HG02623 (cell line): Measurements from ENCODE around the gene NUB1.
"Not testable (repeated sequence)": the region's sequence is repeated elsewhere in the genome, so short reads cannot be mapped to it uniquely, and the experiment has no call there.

Experiments used
- ATAC-seq: cut with Tn5 transposase; IDR thresholded peaks from one replicate; pipeline ENCODE4 v1.9.1; 2021; ENCODE audit warnings: moderate library complexity; ENCODE audit not compliant: unreplicated experiment

The NUB1 gene, protein sequence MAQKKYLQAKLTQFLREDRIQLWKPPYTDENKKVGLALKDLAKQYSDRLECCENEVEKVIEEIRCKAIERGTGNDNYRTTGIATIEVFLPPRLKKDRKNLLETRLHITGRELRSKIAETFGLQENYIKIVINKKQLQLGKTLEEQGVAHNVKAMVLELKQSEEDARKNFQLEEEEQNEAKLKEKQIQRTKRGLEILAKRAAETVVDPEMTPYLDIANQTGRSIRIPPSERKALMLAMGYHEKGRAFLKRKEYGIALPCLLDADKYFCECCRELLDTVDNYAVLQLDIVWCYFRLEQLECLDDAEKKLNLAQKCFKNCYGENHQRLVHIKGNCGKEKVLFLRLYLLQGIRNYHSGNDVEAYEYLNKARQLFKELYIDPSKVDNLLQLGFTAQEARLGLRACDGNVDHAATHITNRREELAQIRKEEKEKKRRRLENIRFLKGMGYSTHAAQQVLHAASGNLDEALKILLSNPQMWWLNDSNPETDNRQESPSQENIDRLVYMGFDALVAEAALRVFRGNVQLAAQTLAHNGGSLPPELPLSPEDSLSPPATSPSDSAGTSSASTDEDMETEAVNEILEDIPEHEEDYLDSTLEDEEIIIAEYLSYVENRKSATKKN

DNA sequence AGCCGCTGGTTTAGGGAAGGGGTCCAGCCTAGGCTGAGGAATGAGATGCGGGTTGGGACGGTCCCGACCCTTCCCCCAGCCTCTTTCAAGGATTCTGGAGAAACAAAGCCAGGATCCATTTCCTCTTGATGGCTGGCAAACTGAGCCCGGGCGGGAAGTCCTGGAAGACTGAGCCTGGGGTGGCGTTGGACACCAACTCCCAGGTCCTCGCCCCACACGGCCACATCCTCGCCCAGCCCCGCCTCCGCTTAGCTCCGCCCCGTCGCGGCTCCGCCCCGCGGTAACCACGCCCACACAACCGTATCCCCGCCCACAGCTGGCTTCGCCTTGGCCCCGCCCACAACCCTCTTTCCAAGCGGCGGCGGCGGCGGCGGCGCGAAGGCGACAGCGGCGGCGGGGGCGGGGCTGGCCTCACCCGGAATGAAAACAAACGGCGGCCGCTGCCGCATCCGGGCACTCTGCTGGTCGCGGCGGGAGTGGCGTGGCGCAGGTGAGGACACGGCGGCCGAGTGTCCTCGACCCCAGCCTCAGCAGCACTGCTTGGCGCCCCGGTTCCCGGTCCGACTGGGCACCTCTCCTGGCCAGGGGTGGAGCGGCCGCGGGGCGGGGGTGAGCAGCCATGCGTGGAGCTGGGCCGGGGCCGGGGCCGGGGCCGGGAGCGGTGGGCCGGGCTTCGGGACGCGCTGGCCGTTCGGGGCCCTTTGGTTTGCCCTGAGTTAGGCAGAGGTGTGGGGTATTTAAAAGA, at the start of gene NUB1:
NUB1 (plus strand) TSS at position 456 of the 745 bp plus-strand sequence. CDS start 3,538 bp downstream, outside the sequence.
- ATAC-seq: peak; percentile 50

- no peak for ATAC-seq
Observed at GRCh38 chr7:151292850-151293249, 48.8 kb upstream of the NUB1 start.

DNA sequence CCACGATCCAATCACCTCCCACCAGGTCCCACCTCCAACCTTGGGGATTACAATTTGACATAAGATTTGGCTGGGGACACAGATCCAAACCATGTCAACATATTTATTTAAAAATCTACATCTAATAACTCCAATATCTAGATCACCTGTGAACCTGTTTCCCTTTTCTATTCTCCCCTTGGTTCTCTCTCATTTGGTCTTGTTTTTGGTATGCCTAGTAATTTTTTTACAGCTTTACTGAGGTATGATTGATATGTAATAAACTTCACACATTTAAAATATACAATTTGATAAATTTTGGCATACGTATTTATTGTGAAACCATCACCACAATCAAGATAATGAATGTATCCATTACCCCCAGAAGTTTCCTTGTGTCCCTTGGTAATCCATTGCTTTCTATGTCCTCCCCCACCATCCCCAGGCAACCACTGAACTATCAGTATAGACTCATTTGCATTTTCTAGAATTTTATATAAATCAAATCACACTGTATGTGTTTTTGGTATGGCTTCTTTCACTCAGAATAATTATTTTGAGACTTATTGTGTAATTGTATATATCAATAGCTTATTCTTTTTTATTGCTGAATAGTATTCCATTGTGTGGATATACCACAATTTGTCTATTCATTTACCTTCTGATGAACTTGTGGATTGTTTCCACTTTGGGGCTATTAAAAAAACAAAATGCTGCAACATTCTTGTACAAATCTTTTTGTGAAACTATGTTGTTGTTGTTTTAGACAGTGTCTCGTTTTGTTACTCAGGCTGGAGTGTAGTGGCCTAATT, 45.2 kb upstream of the NUB1 start:
- no peak for ATAC-seq

- ATAC-seq: no peak
Observed at GRCh38 chr7:151298765-151299164, 42.8 kb upstream of the NUB1 start.

GRCh38 chr7:151299530-151299929, 42.1 kb upstream of the NUB1 start:
- ATAC-seq: no peak

- no peak for ATAC-seq
Observed at GRCh38 chr7:151299940-151300645, 41.5 kb upstream of the NUB1 start.

- ATAC-seq: no peak
Observed at GRCh38 chr7:151301471-151302462, 39.8 kb upstream of the NUB1 start.

- ATAC-seq: not testable (repeated sequence)
Observed at GRCh38 chr7:151304251-151304650, 37.4 kb upstream of the NUB1 start.

DNA sequence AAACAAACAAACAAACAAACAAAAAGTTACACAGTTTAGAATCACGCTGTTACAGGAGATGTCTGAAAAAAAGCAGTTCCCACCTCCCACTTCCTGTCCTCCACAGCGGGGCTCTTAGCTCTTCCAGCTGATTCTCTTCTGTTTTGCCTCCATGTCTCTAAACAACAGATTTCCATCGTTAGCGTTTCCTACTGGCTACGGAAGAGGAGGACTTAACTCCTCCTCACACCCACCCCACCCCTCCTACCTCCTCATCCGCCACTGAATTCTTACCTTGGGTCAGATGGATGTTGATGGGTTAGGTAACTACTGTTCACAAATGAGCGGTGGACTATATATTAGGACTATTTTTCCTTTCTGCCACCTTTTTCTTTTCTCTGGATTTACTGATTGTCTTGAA, 36.8 kb upstream of the NUB1 start:
- ATAC-seq: no peak

GRCh38 chr7:151306374-151306773, 35.2 kb upstream of the NUB1 start:
- no peak for ATAC-seq

- ATAC-seq: no peak
Observed at GRCh38 chr7:151306860-151307259, 34.8 kb upstream of the NUB1 start.

DNA sequence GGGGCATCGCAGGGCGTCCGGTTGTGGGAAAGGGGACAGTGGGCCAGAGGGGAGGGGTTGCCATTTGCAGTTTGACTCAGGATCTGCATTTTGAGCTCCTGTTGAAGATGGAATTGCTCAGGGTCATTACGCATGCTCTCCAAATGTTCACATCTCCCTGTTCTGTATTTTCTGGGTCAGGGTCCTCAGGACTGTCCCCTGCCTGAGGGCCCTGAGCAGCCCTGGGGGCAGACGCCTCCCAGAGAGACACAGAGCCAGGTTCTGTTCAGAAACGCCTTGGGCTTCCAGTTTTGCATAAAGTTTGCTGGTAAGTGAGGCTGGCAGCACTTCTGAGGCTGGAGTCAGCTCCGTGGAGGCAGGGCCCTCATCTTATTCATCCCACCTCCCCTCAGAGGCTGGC, 34.1 kb upstream of the NUB1 start:
- ATAC-seq: no peak

DNA sequence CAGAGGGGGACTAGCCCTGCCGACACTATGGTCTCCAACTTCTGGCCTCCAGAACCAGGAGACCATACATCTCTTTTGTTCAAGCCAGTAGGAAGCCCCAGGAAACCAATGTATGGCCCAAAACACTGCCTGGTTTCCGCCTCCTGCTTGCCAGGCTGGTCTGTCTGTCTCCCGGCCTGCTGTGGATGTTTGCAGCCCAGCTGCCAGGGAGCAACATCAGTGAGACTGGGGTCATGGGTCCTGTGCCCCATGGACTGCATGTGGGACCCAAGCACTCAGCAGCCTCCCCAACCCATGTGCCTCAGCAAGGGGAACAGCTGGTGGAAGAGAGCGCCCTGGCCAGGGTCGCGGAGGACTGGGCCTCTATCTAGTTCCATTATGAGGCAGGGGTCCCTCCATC, 33.4 kb upstream of the NUB1 start:
- ATAC-seq: no peak

- ATAC-seq: no peak
Observed at GRCh38 chr7:151308791-151309190, 32.8 kb upstream of the NUB1 start.

- ATAC-seq: no peak
Observed at GRCh38 chr7:151309311-151309710, 32.3 kb upstream of the NUB1 start.

DNA sequence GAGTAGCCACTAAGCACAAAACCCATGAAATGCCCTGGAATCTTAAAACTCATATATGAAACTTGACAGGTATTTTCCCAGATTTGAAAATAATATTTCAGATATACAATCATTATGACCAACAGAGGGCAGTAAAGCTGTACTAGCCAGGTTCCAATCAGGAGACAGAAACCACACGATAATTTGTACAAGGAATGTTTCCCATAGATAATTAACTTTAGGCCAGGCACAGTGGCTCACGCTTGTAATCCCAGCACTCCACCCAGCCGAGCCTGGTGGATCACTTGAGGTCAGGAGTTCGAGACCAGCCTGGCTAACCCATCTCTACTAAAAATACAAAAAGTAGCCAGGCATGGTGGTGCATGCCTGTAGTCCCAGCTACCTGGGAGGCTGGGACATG, 31.0 kb upstream of the NUB1 start:
- no peak for ATAC-seq

- ATAC-seq: no peak
Observed at GRCh38 chr7:151311294-151311864, 30.2 kb upstream of the NUB1 start.

- no peak for ATAC-seq
Observed at GRCh38 chr7:151312356-151312755, 29.3 kb upstream of the NUB1 start.
